ENCODE results near the gene PXK.
A peak's percentile ranks its signal among the peaks of the same experiment; 100 is the strongest.

Gene PXK

DNA sequence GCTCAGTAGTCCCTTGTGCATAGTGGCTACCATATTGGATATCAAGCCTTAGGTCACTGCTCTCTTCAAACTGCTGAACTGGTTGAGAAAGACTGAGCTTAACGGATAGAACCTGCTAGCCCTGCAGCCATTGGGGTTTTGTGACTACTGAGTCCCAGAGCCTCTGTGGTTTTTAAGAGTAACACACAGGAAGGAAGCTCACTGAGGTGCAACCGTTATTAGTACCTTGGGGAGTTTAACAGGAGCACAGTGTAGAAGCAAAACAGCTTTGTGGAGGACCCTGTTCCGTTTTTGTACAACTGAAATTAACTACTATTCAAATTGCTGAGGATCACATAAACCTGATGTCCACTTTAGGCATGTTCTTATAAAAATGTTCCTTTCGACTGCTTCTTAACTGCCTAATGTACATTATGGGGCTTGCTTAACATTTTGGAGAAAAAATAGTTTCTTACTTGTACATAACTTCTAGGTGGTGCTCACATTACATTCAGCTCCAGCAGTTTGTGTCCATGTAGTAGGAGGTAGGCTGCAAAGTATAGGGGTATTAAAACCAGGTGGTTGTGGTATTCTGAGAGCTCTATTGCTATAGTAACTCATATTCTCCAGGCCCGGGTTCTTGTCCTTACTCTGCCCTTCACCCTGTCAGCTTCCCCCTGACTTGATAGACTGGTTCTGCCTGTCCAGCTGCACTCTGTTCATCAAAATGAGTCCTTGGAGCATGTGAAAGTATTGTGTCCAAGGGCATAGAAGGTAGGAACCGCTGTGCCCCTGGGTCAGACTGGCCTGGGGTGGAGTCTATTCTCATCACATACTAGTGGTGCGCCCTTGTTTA, 17.3 kb downstream of the PXK start:
- peak; percentile 98 for DNase-seq (ENCODE audit: low read depth)
- H3K4me3 ChIP-seq (ENCODE audit: low read depth, low read length): peak overlapping the region; percentile 54
- TF ChIP-seq MYC (IDR thresholded peaks at IDR 0.05; ENCODE audit: low read depth, low read length): peak; percentile 57
- TF ChIP-seq POLR2A (IDR thresholded peaks at IDR 0.05; ENCODE audit: extremely low read depth, insufficient read length): peak; percentile 49
- TF ChIP-seq CTCF (IDR thresholded peaks at IDR 0.05; ENCODE audit: low read depth, low read length): no peak
- TF ChIP-seq, protein P1, sequence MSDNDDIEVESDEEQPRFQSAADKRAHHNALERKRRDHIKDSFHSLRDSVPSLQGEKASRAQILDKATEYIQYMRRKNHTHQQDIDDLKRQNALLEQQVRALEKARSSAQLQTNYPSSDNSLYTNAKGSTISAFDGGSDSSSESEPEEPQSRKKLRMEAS (IDR thresholded peaks at IDR 0.05; ENCODE audit: low read depth, low read length): peak; percentile 6; the same call in 1 of the 2 replicates

GRCh38 chr3:58350627-58351013, 17.9 kb downstream of the PXK start:
- peak overlapping the region; percentile 54 for H3K4me3 ChIP-seq (ENCODE audit: low read depth, low read length)
- peak; percentile 91 for DNase-seq (ENCODE audit: low read depth)
- TF ChIP-seq POLR2A (IDR thresholded peaks at IDR 0.05; ENCODE audit: extremely low read depth, insufficient read length) (peak; percentile 39), MYC (IDR thresholded peaks at IDR 0.05; ENCODE audit: low read depth, low read length) (peak; percentile 74; the same call in 1 of the 2 replicates), CTCF (IDR thresholded peaks at IDR 0.05; ENCODE audit: low read depth, low read length) (no peak)
- TF ChIP-seq, protein P1 (IDR thresholded peaks at IDR 0.05; ENCODE audit: low read depth, low read length): peak; percentile 67

DNA sequence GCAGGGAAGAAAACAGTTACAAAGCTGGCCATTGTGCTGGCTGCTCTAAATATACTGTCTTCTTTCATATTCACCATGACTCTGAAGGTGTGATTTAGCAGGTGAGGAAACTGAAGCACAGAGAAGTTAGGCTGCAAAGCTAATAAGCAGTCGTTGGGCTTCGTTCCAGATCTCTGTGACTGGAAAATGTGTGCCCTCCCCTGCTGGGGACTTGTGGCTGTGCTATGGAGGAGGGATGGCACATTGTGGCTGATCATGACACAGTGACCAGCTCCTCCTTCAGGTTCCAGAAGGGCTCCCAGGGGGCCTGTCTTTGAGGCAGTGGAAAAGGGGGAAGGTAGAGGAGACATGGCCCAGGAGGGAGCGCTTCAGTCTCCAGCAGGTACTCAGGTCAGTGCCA, 19.2 kb downstream of the PXK start:
- DNase-seq (ENCODE audit: low read depth): peak; percentile 98
- TF ChIP-seq, protein P1 (IDR thresholded peaks at IDR 0.05; ENCODE audit: low read depth, low read length): peak; percentile 69
- TF ChIP-seq POLR2A (IDR thresholded peaks at IDR 0.05; ENCODE audit: extremely low read depth, insufficient read length): peak; percentile 61
- peak; percentile 73 for TF ChIP-seq MYC (IDR thresholded peaks at IDR 0.05; ENCODE audit: low read depth, low read length)
- peak; percentile 30 for TF ChIP-seq CTCF (IDR thresholded peaks at IDR 0.05; ENCODE audit: low read depth, low read length)
- peak overlapping the region; percentile 85 for H3K4me3 ChIP-seq (ENCODE audit: low read depth, low read length)

DNA sequence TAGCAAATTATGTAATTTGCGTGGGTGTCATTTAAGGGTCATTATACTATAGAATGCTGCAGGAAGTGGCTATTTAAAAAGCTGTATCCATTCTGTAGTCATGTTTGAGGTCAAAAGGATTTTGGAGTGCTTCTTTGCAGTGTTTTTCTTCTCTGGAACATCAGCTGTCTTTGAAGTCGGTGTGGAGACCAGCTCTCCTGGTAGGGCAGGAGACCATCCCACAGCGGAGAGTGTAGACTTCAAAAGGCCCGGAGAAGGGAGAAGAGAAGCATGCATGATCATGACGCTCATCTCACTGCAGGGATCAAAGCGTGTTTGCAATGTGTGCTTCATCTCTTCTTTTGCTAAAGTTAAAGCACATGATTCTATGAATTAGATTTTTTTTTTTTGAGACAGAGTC, 19.9 kb downstream of the PXK start:
- H3K4me3 ChIP-seq (ENCODE audit: low read depth, low read length): peak overlapping the region; percentile 85
- TF ChIP-seq MYC (IDR thresholded peaks at IDR 0.05; ENCODE audit: low read depth, low read length): 0 out of 2 replicates have a peak, but pooled peaks have one; percentile 50
- TF ChIP-seq, protein P1 (IDR thresholded peaks at IDR 0.05; ENCODE audit: low read depth, low read length): peak; percentile 38; the same call in 1 of the 2 replicates
- no peak for TF ChIP-seq CTCF (IDR thresholded peaks at IDR 0.05; ENCODE audit: low read depth, low read length)
- no peak for TF ChIP-seq POLR2A (IDR thresholded peaks at IDR 0.05; ENCODE audit: extremely low read depth, insufficient read length)
- peak; percentile 73 for DNase-seq (ENCODE audit: low read depth)

DNA sequence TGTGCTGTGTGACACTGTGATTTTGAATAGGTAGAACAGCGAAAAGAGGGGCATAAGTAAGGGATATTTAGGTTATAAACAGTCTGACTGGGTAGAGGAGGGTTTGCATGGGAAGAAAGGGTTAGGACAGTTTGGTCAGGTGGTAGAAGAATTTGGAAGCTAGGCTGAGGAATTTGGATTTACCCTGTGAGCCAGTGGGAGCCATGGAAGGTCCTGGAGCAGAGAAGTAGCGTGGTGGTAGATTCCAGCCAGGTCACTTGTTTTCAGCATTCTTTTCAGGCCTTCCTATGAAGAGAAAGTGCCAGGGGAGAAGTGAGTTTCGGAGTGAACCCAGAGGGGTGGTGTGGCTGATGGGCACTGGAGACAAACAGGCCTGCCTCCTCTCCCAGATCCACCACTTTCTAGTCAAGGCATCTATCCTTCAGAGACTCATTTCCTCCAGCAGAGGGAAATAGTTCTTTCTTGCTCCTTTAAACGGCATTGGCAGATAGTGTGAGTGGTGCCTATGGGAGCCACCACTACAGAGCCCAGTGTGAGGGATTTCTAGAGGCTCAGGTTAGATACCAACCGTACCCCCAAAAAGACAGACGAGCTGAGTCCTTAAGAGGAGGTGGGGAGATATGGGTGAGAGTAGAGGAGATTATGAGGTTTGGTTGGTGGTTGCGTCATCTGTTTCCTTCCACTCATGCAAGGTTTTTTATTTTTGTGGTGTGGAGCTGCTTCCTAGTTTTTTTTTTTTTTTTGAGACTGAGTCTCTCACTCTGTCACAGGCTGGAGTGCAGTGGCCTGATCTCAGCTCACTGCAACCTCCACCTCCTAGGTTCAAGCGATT, 21.2 kb downstream of the PXK start:
- H3K4me3 ChIP-seq (ENCODE audit: low read depth, low read length): peak overlapping the region; percentile 85
- DNase-seq (ENCODE audit: low read depth): peak; percentile 94
- peak; percentile 62 for TF ChIP-seq POLR2A (IDR thresholded peaks at IDR 0.05; ENCODE audit: extremely low read depth, insufficient read length)
- TF ChIP-seq MYC (IDR thresholded peaks at IDR 0.05; ENCODE audit: low read depth, low read length): 0 out of 2 replicates have a peak, but pooled peaks have one; percentile 23
- peak; percentile 8 for TF ChIP-seq CTCF (IDR thresholded peaks at IDR 0.05; ENCODE audit: low read depth, low read length)
- TF ChIP-seq, protein P1 (IDR thresholded peaks at IDR 0.05; ENCODE audit: low read depth, low read length): 0 out of 2 replicates have a peak, but pooled peaks have one; percentile 9
